HuH-7.5 (cell line): ENCODE measurements around the gene RAB43.
A peak's percentile ranks its signal among the peaks of the same experiment; 100 is the strongest.
"Not testable (repeated sequence)": the region's sequence is repeated elsewhere in the genome, so short reads cannot be mapped to it uniquely, and the experiment has no call there.

Source experiments
- DNase-seq: peaks from one replicate; pipeline ENCODE4 v3.0.0; 2011; ENCODE audit warnings: low spot score

RAB43 gene

GRCh38 chr3:129121792-129122411, at the start of gene RAB43:
Gene RAB43 (minus strand): TSS chr3:129121804. CDS start chr3:129121489, 315 bp downstream.
- peak; percentile 93 for DNase-seq

GRCh38 chr3:129166579-129167332, 45.2 kb upstream of the RAB43 start:
- DNase-seq: no peak

GRCh38 chr3:129165594-129165993, 44.0 kb upstream of the RAB43 start:
- not testable (repeated sequence) for DNase-seq

- DNase-seq: no peak
Measured at GRCh38 chr3:129164500-129164899, 42.9 kb upstream of the RAB43 start.

- no peak for DNase-seq
Measured at GRCh38 chr3:129162729-129163579, 41.4 kb upstream of the RAB43 start.

GRCh38 chr3:129161860-129162271, 40.3 kb upstream of the RAB43 start:
- no peak for DNase-seq

- DNase-seq: peak; percentile 82
Measured at GRCh38 chr3:129160891-129161859, 39.6 kb upstream of the RAB43 start, which contains the start of gene ISY1. Gene ISY1 (minus strand): TSS chr3:129161063. CDS start chr3:129160975, 88 bp downstream.

- no peak for DNase-seq
Measured at GRCh38 chr3:129144786-129145185, 23.2 kb upstream of the RAB43 start.

GRCh38 chr3:129141011-129141410, 19.4 kb upstream of the RAB43 start:
- not testable (repeated sequence) for DNase-seq

- no peak for DNase-seq
Measured at GRCh38 chr3:129139911-129140310, 18.3 kb upstream of the RAB43 start.

GRCh38 chr3:129136275-129136674, 14.7 kb upstream of the RAB43 start:
- DNase-seq: not testable (repeated sequence)

- no peak for DNase-seq
Measured at GRCh38 chr3:129132097-129132866, 10.7 kb upstream of the RAB43 start.

GRCh38 chr3:129131465-129132088, 10.0 kb upstream of the RAB43 start:
- no peak for DNase-seq

- no peak for DNase-seq
Measured at GRCh38 chr3:129130291-129130813, 8.7 kb upstream of the RAB43 start.

GRCh38 chr3:129128357-129129155, 7.0 kb upstream of the RAB43 start:
- DNase-seq: no peak

- no peak for DNase-seq
Measured at GRCh38 chr3:129126726-129127280, 5.2 kb upstream of the RAB43 start.

GRCh38 chr3:129123314-129124060, 1.9 kb upstream of the RAB43 start:
- peak; percentile 88 for DNase-seq
